Measurements from ENCODE around the gene CARD11.

GRCh38 chr7:2908103-2908683, 135.5 kb downstream of the CARD11 start:
- TF ChIP-seq POLR2AphosphoS5 (IDR thresholded peaks at IDR 0.05): no peak
- TF ChIP-seq CTCF (IDR thresholded peaks at IDR 0.05): no peak
- TF ChIP-seq EP300 (IDR thresholded peaks at IDR 0.05): no peak
- TF ChIP-seq POLR2A (IDR thresholded peaks at IDR 0.05; ENCODE audit: low read depth): no peak

Measured in esophagus muscularis mucosa (tissue), 4 donors.